ENCODE data around the gene SFRP5. TPM values are rescaled to one million over a fixed set of nuclear protein-coding genes. Genes with fewer than 3 reads are reported as not detected.

SFRP5 gene
- total and polyA plus RNA-seq, 2 donors (not counting 3 experiments of a cell fraction or from before 2014, with no cell fraction given), result not detected

DNA sequence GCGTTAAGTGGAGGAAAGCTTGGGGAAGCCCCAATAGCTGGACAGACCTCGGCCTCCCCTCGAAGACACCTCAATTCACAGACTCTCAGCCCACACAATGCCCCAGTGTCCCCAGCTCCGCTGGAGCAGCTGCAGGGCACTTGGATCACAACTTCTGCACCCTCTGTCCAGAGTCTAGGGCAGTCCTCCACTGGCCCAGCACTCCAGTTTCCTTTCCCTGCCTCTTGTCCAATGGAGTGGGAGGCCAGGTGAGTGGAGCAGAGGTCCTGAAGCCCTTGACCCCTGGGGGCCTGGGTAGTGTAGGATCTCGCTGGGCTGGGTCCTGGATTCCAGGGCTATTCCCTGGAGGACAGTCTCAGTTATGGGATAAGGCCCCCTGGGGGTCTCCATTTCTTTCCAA is 11.9 kb downstream of the SFRP5 start:
- Histone ChIP-seq H2AFZ (ENCODE audit: low read depth, low read length) (no peak overlapping the region), H3K79me2 (ENCODE audit: control insufficient read depth, insufficient read depth, low read length) (no peaks in the 10 kb centered on the region), H3K4me1 (ENCODE audit: control insufficient read depth, extremely low read depth, insufficient read depth, low read length) (no peaks in the 10 kb centered on the region), H3K27ac (ENCODE audit: insufficient read depth, low read depth, low read length) (no peak overlapping the region), H3K9me1 (replicated peaks; ENCODE audit: control insufficient read depth, extremely low read depth, insufficient read depth, low read length) (no peaks in the 10 kb centered on the region), H3K9ac (replicated peaks; ENCODE audit: extremely low read depth, insufficient read depth, low read length) (no peak overlapping the region), H3K4me2 (ENCODE audit: insufficient read depth, low read length) (no peak overlapping the region), H3K4me3 (replicated peaks in 1 of 3; ENCODE audit: insufficient read depth in 1 of 3, low read depth in 1 of 3, low read length in 3 of 3) (no peak overlapping the region), H3K9me3 (replicated peaks; ENCODE audit: control insufficient read depth, insufficient read depth, low read length) (no peaks in the 10 kb centered on the region), H4K20me1 (replicated peaks; ENCODE audit: control insufficient read depth, extremely low read depth, insufficient read depth, low read length) (no peaks in the 10 kb centered on the region), H3K36me3 (ENCODE audit: control insufficient read depth in 2 of 2, extremely low read depth in 1 of 2, insufficient read depth in 2 of 2, low read length in 2 of 2) (peaks cover 6 to 36% of the 10 kb centered on the region in 2 experiments), H3K27me3 (ENCODE audit: control insufficient read depth in 2 of 2, insufficient read depth in 2 of 2, low read length in 2 of 2) (no peaks in the 10 kb centered on the region)
- ChIA-PET CTCF (interaction anchor here (0.6 to 6.8 kb wide), 5 partner anchors 13 to 281 kb away, joined by 3 to 49 read pairs (median 4); no protein-coding TSS in a partner anchor), POLR2A (no interaction called here)
- no peak for TF ChIP-seq FOS (IDR thresholded peaks at IDR 0.05; ENCODE audit: borderline replicate concordance, insufficient read depth, low read length)
- TF ChIP-seq, protein P1, sequence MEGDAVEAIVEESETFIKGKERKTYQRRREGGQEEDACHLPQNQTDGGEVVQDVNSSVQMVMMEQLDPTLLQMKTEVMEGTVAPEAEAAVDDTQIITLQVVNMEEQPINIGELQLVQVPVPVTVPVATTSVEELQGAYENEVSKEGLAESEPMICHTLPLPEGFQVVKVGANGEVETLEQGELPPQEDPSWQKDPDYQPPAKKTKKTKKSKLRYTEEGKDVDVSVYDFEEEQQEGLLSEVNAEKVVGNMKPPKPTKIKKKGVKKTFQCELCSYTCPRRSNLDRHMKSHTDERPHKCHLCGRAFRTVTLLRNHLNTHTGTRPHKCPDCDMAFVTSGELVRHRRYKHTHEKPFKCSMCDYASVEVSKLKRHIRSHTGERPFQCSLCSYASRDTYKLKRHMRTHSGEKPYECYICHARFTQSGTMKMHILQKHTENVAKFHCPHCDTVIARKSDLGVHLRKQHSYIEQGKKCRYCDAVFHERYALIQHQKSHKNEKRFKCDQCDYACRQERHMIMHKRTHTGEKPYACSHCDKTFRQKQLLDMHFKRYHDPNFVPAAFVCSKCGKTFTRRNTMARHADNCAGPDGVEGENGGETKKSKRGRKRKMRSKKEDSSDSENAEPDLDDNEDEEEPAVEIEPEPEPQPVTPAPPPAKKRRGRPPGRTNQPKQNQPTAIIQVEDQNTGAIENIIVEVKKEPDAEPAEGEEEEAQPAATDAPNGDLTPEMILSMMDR (IDR thresholded peaks at IDR 0.05; ENCODE audit: extremely low read depth in 1 of 2, insufficient read depth in 1 of 2, low read depth in 1 of 2, low read length in 2 of 2), result no peak
- TF ChIP-seq, protein P2, sequence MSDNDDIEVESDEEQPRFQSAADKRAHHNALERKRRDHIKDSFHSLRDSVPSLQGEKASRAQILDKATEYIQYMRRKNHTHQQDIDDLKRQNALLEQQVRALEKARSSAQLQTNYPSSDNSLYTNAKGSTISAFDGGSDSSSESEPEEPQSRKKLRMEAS (IDR thresholded peaks at IDR 0.05; ENCODE audit: insufficient read depth, insufficient read length), result no peak
- no peak for TF ChIP-seq POLR2AphosphoS5 (IDR thresholded peaks at IDR 0.05; ENCODE audit: insufficient read depth, low read depth, low read length)
- TF ChIP-seq EZH2 (IDR thresholded peaks at IDR 0.05; ENCODE audit: borderline replicate concordance, low read depth, low read length, severe bottlenecking), result no peak
- no peak for TF ChIP-seq GATA2 (IDR thresholded peaks at IDR 0.05; ENCODE audit: insufficient read depth, insufficient read length, low read depth, low read length)
- TF ChIP-seq JUN (IDR thresholded peaks at IDR 0.05; ENCODE audit: borderline replicate concordance, insufficient read depth, insufficient read length, low read depth), result no peak
- no peak for TF ChIP-seq POLR2A (IDR thresholded peaks at IDR 0.05; ENCODE audit: low read depth, low read length)
- no peak for TF ChIP-seq MYC (IDR thresholded peaks at IDR 0.05; ENCODE audit: low read depth, low read length)
- FAIRE-seq, result no peak
- intact Hi-C loops (cut with micrococcal nuclease), result loop anchor here (1.0 kb wide), 2 partner anchors 109 to 281 kb away; no protein-coding TSS in a partner anchor
- BruUV-seq (replicated peaks), result no TSS peak
- dilution Hi-C loops (cut with MboI; ENCODE audit: extremely low pct_ligation_motif_present, low sequenced_read_pairs), result no loop called here
- no peak for DNase-seq (ENCODE audit: low read depth, low spot score)

Measured in endothelial cell of umbilical vein (primary cell).